Stimulated activated CD4-positive, alpha-beta T cell treated with anti-CD3 and anti-CD28 coated beads, Interleukin-12 subunit alpha, Interleukin-12 subunit beta, amount 100 ng/mL, for 4 hours (primary cell): ENCODE data around the gene SMIM32.

ENCODE experiments used
- DNase-seq: peaks from one replicate; pipeline ENCODE4 v3.0.0-alpha.2; 2020

SMIM32 gene

DNA sequence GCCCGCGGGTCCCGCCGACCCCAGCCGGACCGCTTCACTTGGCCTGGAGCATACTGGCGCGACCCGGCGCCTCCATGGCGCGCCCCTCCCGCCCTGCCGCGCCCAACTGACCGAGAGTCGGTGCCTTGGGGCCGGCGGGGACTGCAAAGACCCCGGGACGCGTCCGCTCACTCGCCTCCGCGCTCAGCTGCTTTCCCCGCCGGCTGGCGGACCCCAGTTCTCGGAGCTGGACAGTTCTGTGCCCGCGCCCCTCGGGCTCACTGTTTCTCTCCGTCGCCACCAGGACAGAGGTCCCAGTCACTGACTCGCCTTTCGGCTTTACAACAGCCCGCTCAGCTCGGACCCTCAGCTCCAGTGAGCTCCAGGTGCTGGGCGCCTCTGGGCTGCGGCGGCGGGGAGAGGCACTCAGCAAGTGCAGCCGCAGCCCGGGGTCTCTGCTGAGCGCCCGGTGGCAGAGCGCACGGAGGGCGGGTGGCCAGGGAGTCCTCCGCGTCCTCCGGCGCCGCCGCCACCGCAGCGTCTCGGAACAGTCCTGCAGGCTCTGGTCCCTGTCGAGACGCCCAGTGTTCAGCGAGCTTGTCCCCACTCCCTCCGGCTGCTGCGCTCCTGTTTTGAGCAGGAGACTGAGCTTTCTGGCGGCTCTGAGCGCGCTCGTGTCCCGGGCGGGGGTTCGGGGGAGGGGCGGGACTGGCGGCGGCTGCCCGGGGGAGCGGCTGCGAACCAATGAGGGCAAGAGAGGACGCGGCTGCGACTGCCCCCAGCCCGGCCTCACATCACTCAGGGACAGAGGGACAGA is at the start of gene SMIM32:
SMIM32 (minus strand) TSS at position 637 of the 796 bp plus-strand sequence. CDS start 638 bp downstream, outside the sequence.
- DNase-seq = no peak

DNA sequence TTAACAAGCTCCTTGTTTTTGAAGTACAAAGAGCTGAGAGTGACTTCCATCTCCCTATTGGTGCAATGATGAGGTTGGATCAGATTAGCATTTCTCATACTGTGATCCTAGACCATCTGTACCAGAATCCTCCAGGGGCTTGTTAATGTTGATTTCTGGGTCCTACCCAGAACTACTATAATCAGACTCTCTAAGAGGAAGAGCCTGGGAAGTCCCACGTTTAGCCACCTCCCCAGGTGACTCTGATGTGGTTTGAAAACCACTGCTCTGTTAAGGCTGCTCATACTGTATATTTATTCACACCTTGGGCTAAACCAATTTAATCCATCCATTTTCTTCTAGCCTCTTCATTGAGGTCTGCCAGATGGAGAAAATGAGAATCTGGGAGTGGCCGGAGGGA is 49.6 kb upstream of the SMIM32 start:
- DNase-seq = no peak

DNA sequence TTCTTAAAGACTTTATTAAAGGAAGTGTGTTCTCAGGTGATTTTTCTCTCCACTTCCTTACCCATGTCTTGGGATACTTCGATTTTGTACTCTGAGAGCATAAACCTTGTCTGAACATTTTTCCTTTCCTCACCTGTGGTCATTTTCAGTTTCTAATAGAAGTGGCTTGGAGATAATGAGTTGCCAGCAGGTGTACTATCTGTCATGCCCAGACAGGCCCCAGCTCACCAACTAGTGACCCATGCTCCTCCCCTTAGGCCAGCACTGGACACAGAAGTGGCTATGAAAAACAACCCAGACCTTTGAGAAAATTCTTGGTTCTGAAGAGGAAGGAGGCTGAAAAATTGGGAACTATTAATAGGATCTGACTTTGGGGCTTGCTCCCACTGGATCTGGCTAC is 49.2 kb upstream of the SMIM32 start:
- no peak for DNase-seq

GRCh38 chr5:136240894-136241293 is 47.9 kb upstream of the SMIM32 start:
- DNase-seq = no peak

DNA sequence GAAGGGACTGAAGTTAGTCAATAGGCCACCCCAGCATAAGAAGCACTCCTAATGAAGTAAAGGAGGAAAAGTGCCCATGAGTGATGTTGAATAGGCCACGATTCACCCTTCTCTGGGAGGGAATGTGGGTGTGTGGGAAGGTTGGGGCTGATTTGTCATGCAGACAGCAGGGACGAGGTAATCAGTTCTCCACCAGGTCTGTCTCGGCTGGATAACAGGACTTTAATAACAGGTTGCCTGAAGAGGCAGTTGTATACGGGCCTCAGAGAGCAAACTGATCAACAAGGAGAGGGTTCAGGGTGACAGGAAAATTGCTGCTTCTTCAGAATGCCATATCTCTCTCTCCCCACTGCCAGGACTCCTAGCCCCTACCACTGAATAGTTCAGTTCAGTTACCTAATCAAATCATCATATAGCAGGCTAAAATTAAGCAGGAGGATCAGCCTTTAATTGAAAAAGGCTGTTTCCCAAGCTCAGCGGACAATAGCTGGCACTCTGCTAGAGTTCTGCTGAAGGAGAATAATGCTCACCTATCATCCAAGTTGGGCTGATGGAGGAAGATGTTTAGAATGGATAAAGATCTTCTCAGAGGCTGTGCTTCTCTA is 43.6 kb upstream of the SMIM32 start:
- DNase-seq = no peak

DNA sequence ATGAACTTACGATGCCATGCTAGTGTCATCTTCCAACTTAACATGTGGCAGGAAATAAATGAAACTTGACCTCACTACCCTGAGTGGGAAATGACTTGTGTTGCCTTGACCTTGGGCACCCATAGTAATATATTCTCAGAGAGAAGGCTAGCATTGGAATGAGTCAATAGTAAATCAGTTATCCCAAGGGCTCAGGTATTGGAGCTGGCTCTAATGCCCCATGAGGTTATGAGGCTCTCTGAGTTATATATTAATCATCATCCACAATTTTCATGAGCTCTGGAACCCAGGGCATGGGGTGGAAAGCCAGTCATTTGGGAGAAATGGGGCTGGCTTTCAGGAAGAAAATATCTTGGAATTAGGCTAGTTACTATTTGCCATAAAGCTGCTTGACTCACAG is 42.4 kb upstream of the SMIM32 start:
- no peak for DNase-seq

GRCh38 chr5:136232316-136232715 is 39.4 kb upstream of the SMIM32 start:
- DNase-seq = no peak

DNA sequence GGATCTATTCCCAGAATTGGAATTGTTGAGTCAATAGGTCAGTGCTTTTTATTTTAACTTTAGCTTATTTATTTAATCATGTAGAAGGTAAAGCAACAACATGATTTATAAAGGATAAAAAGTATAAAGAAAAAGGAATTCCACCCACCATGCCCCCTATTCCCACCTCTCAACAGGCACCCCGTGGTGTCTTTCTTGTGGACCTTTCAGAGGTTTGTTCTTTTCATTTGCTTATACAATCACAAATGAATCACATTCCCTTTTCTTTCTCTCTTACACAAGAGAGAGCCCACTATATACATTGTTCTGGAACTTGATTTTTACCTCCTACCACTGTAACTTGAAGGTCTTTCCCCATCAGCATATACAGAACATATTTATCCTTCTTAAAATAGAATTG is 37.2 kb upstream of the SMIM32 start:
- DNase-seq = no peak

GRCh38 chr5:136228136-136228757 is 35.3 kb upstream of the SMIM32 start:
- no peak for DNase-seq

DNA sequence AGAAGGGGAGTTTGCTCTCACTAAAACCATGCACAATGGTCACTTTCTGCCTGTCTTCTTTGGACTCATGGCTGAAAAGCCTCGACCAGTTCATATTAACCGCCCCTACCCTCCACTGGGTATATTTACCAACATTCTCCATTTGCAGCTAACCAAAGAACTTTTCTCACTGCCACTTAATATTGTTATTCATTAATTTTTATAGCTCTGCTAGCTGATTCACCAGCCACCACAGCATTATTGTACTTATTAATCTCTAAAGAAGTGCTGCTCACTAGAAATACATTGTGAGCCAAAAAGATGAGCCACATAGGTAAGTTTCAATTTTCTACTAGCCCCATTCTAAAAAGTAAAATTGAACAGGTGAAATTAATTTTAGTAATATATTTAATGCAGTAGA is 33.4 kb upstream of the SMIM32 start:
- DNase-seq = no peak

GRCh38 chr5:136225796-136226195 is 32.8 kb upstream of the SMIM32 start:
- DNase-seq = no peak

DNA sequence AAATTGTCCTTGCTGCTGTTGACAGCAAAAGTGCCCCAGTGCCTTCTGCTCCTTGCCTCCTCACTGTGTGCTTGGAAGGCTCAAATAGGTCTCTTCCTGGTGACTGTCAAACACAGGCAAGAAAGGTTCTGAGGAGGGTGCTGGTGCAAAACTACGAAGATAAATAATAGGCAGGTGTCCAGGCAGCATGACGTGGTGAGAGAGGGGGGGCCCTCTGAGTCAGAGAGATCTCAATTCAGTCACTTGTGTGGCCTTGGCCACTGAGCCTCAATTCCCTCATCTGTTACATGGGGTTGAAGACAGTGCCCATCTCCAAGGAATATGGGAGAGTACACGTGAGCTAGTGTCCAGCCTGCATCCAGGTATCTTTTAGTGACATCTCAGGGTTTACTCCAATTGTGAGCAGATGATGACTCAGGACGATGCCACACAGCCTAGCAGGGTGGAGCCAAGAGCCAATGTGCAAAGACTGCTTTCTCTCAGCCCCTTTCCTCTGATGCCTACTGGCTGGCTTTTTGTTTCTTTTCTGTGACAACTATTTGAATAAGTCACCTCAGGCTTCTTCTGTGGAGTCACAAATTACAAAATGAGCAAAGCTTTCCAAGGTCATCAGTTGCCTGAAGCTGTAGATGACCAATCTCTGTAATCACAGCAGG is 29.7 kb upstream of the SMIM32 start:
- DNase-seq = no peak

DNA sequence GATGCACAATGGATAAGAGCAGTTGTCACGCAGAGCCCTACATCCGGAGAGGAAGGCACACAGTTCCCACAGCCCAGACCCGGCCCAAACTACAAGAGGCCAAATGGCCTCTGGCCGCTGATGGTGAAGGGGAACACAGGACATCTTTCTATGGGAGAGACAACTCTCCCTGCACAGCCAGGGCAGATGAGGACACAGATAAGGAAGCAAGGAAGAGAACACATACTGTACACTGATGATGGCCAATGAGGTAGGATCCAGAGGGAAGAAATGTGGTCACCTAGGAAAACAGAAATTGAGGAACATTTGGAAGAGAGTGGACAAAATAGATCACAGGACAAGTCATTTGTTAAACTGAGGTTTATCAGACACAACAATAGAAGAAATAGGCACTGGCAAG is 28.4 kb upstream of the SMIM32 start:
- DNase-seq = no peak

DNA sequence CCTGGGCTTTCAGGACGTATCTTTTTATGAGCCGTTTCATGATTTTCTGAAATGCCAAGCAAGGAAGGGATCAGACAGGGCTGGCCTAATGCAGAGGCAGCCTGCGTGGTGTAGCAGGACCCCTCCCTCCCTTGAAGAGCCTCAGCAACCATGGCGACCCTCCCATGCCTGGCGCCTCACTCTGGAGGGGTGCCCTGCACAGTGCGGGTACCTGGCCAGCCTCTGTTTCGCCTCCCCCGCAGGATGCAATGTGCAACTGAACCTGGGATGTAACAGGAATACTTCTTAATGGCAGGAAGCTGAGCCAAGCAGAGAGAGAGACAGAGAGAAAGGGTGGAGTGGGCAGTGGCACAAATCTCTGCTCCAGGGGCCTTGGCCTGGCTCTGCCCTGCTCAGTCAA is 23.3 kb upstream of the SMIM32 start:
- DNase-seq = no peak

DNA sequence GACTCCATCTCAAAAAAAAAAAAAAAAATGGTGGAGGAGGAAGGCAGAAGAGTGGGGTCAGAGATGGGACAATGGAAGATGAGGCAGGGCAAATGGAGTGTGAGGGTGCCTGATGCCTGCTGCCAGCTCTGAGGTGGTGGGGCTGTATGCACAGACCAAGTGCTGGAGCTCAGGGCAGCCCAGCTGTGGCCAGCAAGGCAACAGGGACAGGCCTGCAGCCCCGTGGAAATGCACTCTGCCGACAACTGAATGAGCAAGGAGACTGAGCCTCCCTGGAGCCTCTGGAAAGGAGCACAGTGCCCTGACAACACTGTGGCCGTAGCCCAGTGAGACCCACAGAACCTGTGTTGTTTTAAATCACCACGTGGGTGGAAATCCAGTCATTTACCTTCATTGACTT is 22.9 kb upstream of the SMIM32 start:
- no peak for DNase-seq

- no peak for DNase-seq
Observed at GRCh38 chr5:136213919-136214493, 21.0 kb upstream of the SMIM32 start.

- peak; percentile 34 for DNase-seq
Observed at GRCh38 chr5:136212252-136212721, 19.3 kb upstream of the SMIM32 start.

DNA sequence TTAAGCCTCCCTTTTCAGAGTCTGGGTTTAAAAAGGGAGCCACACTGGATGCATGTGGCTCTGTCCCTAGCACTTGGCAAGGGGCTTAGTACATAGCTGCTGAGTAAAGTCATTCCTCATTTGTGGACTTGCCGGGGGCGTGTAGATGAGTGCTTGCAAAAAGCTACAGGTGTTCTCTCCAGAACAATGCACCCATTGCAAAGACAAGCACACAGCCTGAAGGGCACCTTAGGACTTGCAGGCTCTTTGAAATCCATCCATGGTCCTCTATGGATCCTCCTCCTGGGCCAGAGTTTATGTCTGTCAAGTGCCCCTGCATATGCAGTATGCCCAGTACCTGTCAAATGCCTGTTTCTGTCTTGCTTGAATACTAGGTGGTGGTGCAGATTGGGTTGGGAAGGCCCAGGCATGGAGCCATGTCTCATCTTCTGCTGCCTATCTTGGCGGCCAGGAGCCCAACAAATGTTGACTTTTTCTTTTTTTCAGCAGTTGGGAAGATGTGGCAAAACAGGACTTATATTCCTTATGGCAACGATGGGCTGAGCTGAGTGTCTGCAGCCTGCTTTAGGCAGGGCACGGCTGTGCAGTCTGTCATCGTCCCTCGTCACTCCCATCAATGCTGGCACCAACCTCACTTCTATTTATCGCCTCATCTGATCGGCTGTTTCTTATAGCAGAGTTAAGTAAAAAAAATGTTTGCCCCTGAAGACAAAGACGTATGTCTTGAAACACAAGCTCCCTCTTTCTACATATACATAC is 18.5 kb upstream of the SMIM32 start:
- no peak for DNase-seq

DNA sequence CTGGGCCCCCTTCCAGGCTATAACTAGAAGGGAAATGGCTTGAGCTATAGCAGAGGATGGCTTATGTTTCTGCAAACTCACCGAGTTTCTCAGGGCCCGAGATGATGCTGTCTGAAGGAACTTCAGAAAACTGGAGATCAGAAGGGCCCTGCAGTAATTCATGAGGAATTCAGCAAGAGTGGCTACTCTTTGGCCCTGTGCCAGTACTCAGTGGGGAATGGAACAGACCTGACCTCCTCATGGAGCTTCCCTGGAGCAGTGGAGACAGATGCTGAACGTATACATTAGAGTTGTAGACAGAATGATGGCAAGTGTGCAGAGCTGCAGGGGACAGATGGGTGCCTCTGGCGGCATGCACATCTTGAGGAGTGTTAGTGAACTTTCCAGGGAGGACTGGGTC is 17.3 kb upstream of the SMIM32 start:
- DNase-seq = no peak

GRCh38 chr5:136209346-136209910 is 16.5 kb upstream of the SMIM32 start:
- no peak for DNase-seq

DNA sequence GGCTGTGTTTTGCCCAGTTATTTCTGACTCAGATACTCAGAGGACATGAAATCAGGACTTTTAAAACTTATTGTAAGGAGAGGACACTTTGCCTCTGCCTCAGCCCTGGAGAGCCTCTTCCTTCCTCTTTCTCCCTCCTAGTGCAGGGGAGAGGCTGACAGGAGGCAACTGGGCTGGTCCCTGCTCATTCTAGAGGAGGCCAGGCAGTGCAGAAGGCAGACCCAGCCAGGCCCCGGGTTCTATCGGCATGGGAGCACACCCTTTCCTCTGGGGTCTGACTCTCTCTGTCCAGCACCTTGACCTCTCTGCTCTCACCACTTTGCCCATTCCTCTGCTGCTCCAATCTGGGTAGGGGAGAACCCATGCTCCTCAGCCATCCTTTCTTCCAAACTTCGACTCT is 16.0 kb upstream of the SMIM32 start:
- DNase-seq = no peak

GRCh38 chr5:136207631-136208030 is 14.7 kb upstream of the SMIM32 start:
- DNase-seq = no peak
